GM12878 (cell line): ENCODE data around the gene DEPDC1. TPM values are rescaled to one million over a fixed set of nuclear protein-coding genes. Genes with fewer than 3 reads are reported as not detected.

Experiments
- ATAC-seq: fragments of 200-7000 bp; cut with Tn5 transposase; 3 replicates; pipeline ENCODE4 v1.9.1; 2020; ENCODE audit warnings: mild to moderate bottlenecking, moderate library complexity
- BruUV-seq: library from RNA; stranded (reverse); fragments of 400-500 nt; replicated peaks from 2 replicates; lab custom pipeline; 2021; lab: Mats Ljungman, UMichigan
- CTCF ChIA-PET: fragments of 300-600 bp; sonication (Branson Sonifier 250); formaldehyde crosslinking; extraction: SDS; loops from one replicate; lab custom pipeline; 2021; ENCODE audit warnings: inconsistent platforms; lab: Yijun Ruan, JAX
- POLR2A ChIA-PET: fragments of 350-600 bp; formaldehyde crosslinking; extraction: SDS; loops from one replicate; lab custom pipeline; 2021; ENCODE audit warnings: inconsistent platforms; lab: Charles Lee
- RAD21 ChIA-PET: fragments of 300-600 bp; sonication (Branson Sonifier 250); formaldehyde crosslinking; loops from one replicate; lab custom pipeline; 2023; ENCODE audit warnings: antibody characterized with exemption; ENCODE audit not compliant: unreplicated experiment; lab: Charles Lee
- SMC1A ChIA-PET: fragments of 300-600 bp; sonication (Branson Sonifier 250); formaldehyde crosslinking; loops from one replicate; lab custom pipeline; 2023; ENCODE audit not compliant: unreplicated experiment, uncharacterized antibody; lab: Charles Lee
- DNase-seq: peaks from one replicate; pipeline ENCODE4 v3.0.0-alpha.2; 2011; ENCODE audit warnings: low read depth, low spot score
- FAIRE-seq: peaks from 3 replicates; lab custom pipeline; 2011; peaks lifted over from hg19 to GRCh38; lab: Jason Lieb, UNC
- H2AFZ ChIP-seq: 2 replicates; pipeline ENCODE4 v1.6.0; 2011; ENCODE audit warnings: low read depth, low read length, control low read depth; ENCODE audit not compliant: control insufficient read depth
- H3K27ac ChIP-seq: 2 replicates; pipeline ENCODE4 v1.5.1; 2011; ENCODE audit warnings: control low read depth; ENCODE audit not compliant: control insufficient read depth, insufficient read depth
- H3K27me3 ChIP-seq, 2 experiments: replicated peaks in 1 of 2; 2 replicates each; pipeline versions ENCODE4 v1.6.0 to v1.6.1; 2011; ENCODE audit warnings: low read length in 1 of 2; ENCODE audit not compliant: control insufficient read depth in 2 of 2, insufficient read depth in 2 of 2
- H3K36me3 ChIP-seq, 2 experiments: 2 replicates each; pipeline ENCODE4 v1.5.1; 2011; ENCODE audit warnings: low read length in 1 of 2; ENCODE audit not compliant: control insufficient read depth in 2 of 2, insufficient read depth in 2 of 2
- H3K4me1 ChIP-seq: 2 replicates; pipeline ENCODE4 v1.6.1; 2011; ENCODE audit warnings: mild to moderate bottlenecking, low read length, moderate library complexity, mixed read lengths; ENCODE audit not compliant: control insufficient read depth, insufficient read depth
- H3K4me2 ChIP-seq: 2 replicates; pipeline ENCODE4 v1.6.0; 2011; ENCODE audit warnings: control low read depth; ENCODE audit not compliant: control insufficient read depth, insufficient read depth
- H3K4me3 ChIP-seq: fragments of 200-600 bp; sonication (generic); 2 replicates; pipeline ENCODE4 v1.5.1; 2016
- H3K79me2 ChIP-seq: 2 replicates; pipeline ENCODE4 v1.6.0; 2011; ENCODE audit warnings: low read length; ENCODE audit not compliant: control insufficient read depth, insufficient read depth
- H3K9ac ChIP-seq: 2 replicates; pipeline ENCODE4 v1.8.0; 2011; ENCODE audit warnings: low read length, control low read depth, mixed read lengths; ENCODE audit not compliant: control insufficient read depth, insufficient read depth
- H3K9me3 ChIP-seq: replicated peaks from 3 replicates; pipeline ENCODE4 v1.5.1; 2011; ENCODE audit warnings: mild to moderate bottlenecking, low read length; ENCODE audit not compliant: control insufficient read depth, insufficient read depth
- H4K20me1 ChIP-seq: 2 replicates; pipeline ENCODE4 v1.6.0; 2011; ENCODE audit not compliant: control insufficient read depth, insufficient read depth
- BRCA1 ChIP-seq: IDR thresholded peaks from 2 replicates; pipeline ENCODE4 v1.6.1; 2011; ENCODE audit warnings: low read depth, low read length, improper control_type of control experiment
- HSF1 ChIP-seq: fragments of 150-350 bp; IDR thresholded peaks from 2 replicates; pipeline ENCODE4 v1.6.1; 2014; ENCODE audit warnings: mild to moderate bottlenecking, low read depth, low read length
- IRF4 ChIP-seq: IDR thresholded peaks from 2 replicates; pipeline ENCODE4 v1.6.1; 2011; ENCODE audit warnings: low read depth, low read length
- JUNB ChIP-seq: IDR thresholded peaks from 2 replicates; pipeline ENCODE4 v1.6.1; 2016; ENCODE audit warnings: antibody characterized with exemption, mild to moderate bottlenecking
- MXI1 ChIP-seq: fragments of 150-350 bp; IDR thresholded peaks from 2 replicates; pipeline ENCODE4 v1.6.1; 2011; ENCODE audit warnings: low read depth, mild to moderate bottlenecking, inconsistent platforms, low read length, improper control_type of control experiment
- PKNOX1 ChIP-seq: fragments of 450-650 bp; IDR thresholded peaks from 2 replicates; pipeline ENCODE4 v1.6.1; 2016; ENCODE audit warnings: mild to moderate bottlenecking
- SIX5 ChIP-seq: IDR thresholded peaks from 2 replicates; pipeline ENCODE4 v1.6.1; 2011; ENCODE audit warnings: mild to moderate bottlenecking, low read depth, low read length, moderate library complexity; ENCODE audit not compliant: severe bottlenecking
- SMC3 ChIP-seq: IDR thresholded peaks from 2 replicates; pipeline ENCODE4 v1.6.1; 2011; ENCODE audit warnings: low read length, improper control_type of control experiment, borderline replicate concordance
- TCF7 ChIP-seq: IDR thresholded peaks from 2 replicates; pipeline ENCODE4 v1.6.1; 2014; ENCODE audit warnings: antibody characterized with exemption, borderline replicate concordance
- ZNF207 ChIP-seq: fragments of 450-650 bp; IDR thresholded peaks from 2 replicates; pipeline ENCODE4 v1.6.1; 2014; ENCODE audit warnings: antibody characterized with exemption, mild to moderate bottlenecking, borderline replicate concordance
- ZSCAN29 ChIP-seq: fragments of 450-650 bp; IDR thresholded peaks from 2 replicates; pipeline ENCODE4 v1.6.1; 2017; ENCODE audit warnings: mild to moderate bottlenecking, moderate library complexity
- WGBS: methylation state at CpG from one replicate; pipeline ENCODE4 v1.1.6; 2016; ENCODE audit warnings: low lambda C conversion rate; ENCODE audit not compliant: insufficient replicate concordance, insufficient coverage; ENCODE audit errors: missing lambda C conversion rate; 5-methylcytosine and 5-hydroxymethylcytosine counted together
- in situ Hi-C: fragments of 300-500 bp; cut with MboI; formaldehyde crosslinking; loops from 9 replicates; pipeline ENCODE4 v1.14.3; 2018; ENCODE audit warnings: mixed read lengths
- intact Hi-C: fragments of 100-400 bp; cut with micrococcal nuclease; formaldehyde crosslinking; loops from one replicate; pipeline ENCODE4 v1.14.2; 2022; ENCODE audit not compliant: unreplicated experiment
- polyA plus RNA-seq, 11 experiments: library from polyadenylated mRNA; depleted of rRNA in 4 of 11; unstranded in 6 of 11; stranded (reverse) in 5 of 11; fragments of >200 nt; fragmentation: Nextera tagmentation in 4 of 11; fragmentation: Illumina TruSeq in 1 of 11; extraction: Ambion mirVana in 4 of 11; extraction: Trizol in 1 of 11; gene quantifications; 1 replicate in 1 of 11; 2 replicates in 10 of 11; pipeline versions ENCODE4 v1.2.1 to v1.2.3, GENCODE V29; 2011 to 2016; ENCODE audit warnings: inconsistent platforms in 2 of 11, missing spikeins in 2 of 11, low read depth in 1 of 11
- total RNA-seq, 4 experiments: library from RNA; depleted of rRNA in 3 of 4; stranded (reverse); fragments of >200 nt in 3 of 4; fragmentation: Illumina TruSeq in 1 of 4; extraction: Trizol in 1 of 4; gene quantifications; 2 replicates each; pipeline versions ENCODE4 v1.2.1 to v1.2.3, GENCODE V29; 2013 to 2021

DEPDC1 gene
- total and polyA plus RNA-seq, 10 of the 15 experiments (the other 5 are each of a cell fraction or from before 2014, with no cell fraction given), result 6.9 to 36.5 (median 17.6) TPM

GRCh38 chr1:68445709-68446108 lies 51.2 kb downstream of the DEPDC1 start:
- Histone ChIP-seq H3K27ac (no peak overlapping the region), H2AFZ (no peak overlapping the region), H3K79me2 (no peaks in the 10 kb centered on the region), H3K9me3 (no peaks in the 10 kb centered on the region), H3K4me2 (no peak overlapping the region), H3K36me3 (no peaks in the 10 kb centered on the region), H4K20me1 (no peaks in the 10 kb centered on the region), H3K4me1 (no peaks in the 10 kb centered on the region), H3K9ac (no peak overlapping the region), H3K4me3 (no peak overlapping the region), H3K27me3 (no peaks in the 10 kb centered on the region)
- in situ Hi-C loops (no loop called here), intact Hi-C loops (no loop called here)
- no peak for FAIRE-seq
- ChIA-PET RAD21 (no interaction called here), POLR2A (no interaction called here), CTCF (interaction anchor here (0.9 kb wide), 1 partner anchor 11 kb away, joined by 4 read pairs; no protein-coding TSS in a partner anchor), SMC1A (no interaction called here)
- no peak for DNase-seq
- no TSS peak for BruUV-seq
- no peak for ATAC-seq
- 31% methylated on average over 6 of the region's 6 CpGs for WGBS
- TF ChIP-seq ZSCAN29 (no peak), ZNF207 (no peak), MXI1 (no peak), JUNB (no peak), SIX5 (no peak)
- TF ChIP-seq, all 136 proteins: peak for 0

- Histone ChIP-seq H3K4me3 (no peak overlapping the region), H3K27ac (no peak overlapping the region), H3K4me1 (no peaks in the 10 kb centered on the region), H3K79me2 (no peaks in the 10 kb centered on the region), H2AFZ (no peak overlapping the region), H3K9me3 (no peaks in the 10 kb centered on the region), H3K27me3 (no peaks in the 10 kb centered on the region), H3K4me2 (no peak overlapping the region), H4K20me1 (no peaks in the 10 kb centered on the region), H3K36me3 (no peaks in the 10 kb centered on the region), H3K9ac (no peak overlapping the region)
- ChIA-PET SMC1A (interaction anchor here (0.7 to 3.2 kb wide), 10 partner anchors 12 to 593 kb away, joined by 3 to 22 read pairs (median 3); no protein-coding TSS in a partner anchor), RAD21 (interaction anchor here (1.7 to 3.0 kb wide), 3 partner anchors 323 to 592 kb away, joined by 7 to 23 read pairs (median 22); no protein-coding TSS in a partner anchor), POLR2A (interaction anchor here (1.1 kb wide), 1 partner anchor 10 kb away, joined by 3 read pairs; no protein-coding TSS in a partner anchor), CTCF (interaction anchor here (0.6 to 3.7 kb wide), 32 partner anchors 8 to 1279 kb away, joined by 3 to 48 read pairs (median 4); no protein-coding TSS in a partner anchor)
- FAIRE-seq (peak; percentile 54), ATAC-seq (peak; percentile 91), DNase-seq (no peak)
- intact Hi-C loops, result loop anchor here (2.0 kb wide), 1 partner anchor 326 kb away; no protein-coding TSS in a partner anchor
- BruUV-seq, result no TSS peak
- WGBS, result 15% methylated on average over 5 of the region's 5 CpGs
- in situ Hi-C loops, result loop anchor here (5.0 kb wide), 1 partner anchor 321 kb away; no protein-coding TSS in a partner anchor
- TF ChIP-seq BRCA1, result no peak
- TF ChIP-seq TCF7, result no peak
- 0 out of 2 replicates have a peak, but pooled peaks have one; percentile 51 for TF ChIP-seq IRF4
- TF ChIP-seq SMC3, result peak; percentile 56; the same call in 1 of the 2 replicates
- no peak for TF ChIP-seq PKNOX1
- no peak for TF ChIP-seq HSF1
Measured at GRCh38 chr1:68442822-68443556, 53.9 kb downstream of the DEPDC1 start.
